Stomach (tissue), 4 donors: ENCODE data around the gene SELENOW.

Source experiments
- CTCF ChIP-seq, 7 experiments: fragments of 450-650 bp in 4 of 7; fragments of 200-600 bp in 3 of 7; sonication (generic) in 3 of 7; IDR thresholded peaks; one replicate each; pipeline ENCODE4 v1.5.1; 2016 to 2019; ENCODE audit warnings: antibody characterized with exemption in 7 of 7, control low read depth in 2 of 7, mild to moderate bottlenecking in 1 of 7
- POLR2AphosphoS5 ChIP-seq, 3 donors: sonication (generic); formaldehyde crosslinking; IDR thresholded peaks; one replicate each; pipeline ENCODE4 v1.6.1; 2016; ENCODE audit warnings: antibody characterized with exemption in 3 of 3

- TF ChIP-seq CTCF (IDR thresholded peaks at IDR 0.05) (no peak), POLR2AphosphoS5 (IDR thresholded peaks at IDR 0.05) (no peak)
These were observed 14.1 kb downstream of the SELENOW start for GRCh38 chr19:47792616-47793015.
